Measurements from ENCODE around the gene CNNM1. TPM values are rescaled to one million over a fixed set of nuclear protein-coding genes. Genes with fewer than 3 reads are reported as not detected.

CNNM1 gene
- total RNA-seq, 1 donor from 2014 or later, result not detected

- POLR2A ChIA-PET, result no interaction called here
- Mint-ChIP-seq H3K36me3 (ENCODE audit: low read depth) (peaks cover 33% of the 10 kb centered on the region), H3K9me3 (no peaks in the 10 kb centered on the region), H3K4me3 (no peak overlapping the region), H3K27me3 (peaks cover 2% of the 10 kb centered on the region), H3K27ac (no peak overlapping the region), H3K4me1 (no peaks in the 10 kb centered on the region)
- DNase-seq (no peak), ATAC-seq (ENCODE audit: low read depth) (no peak)
- CTCF ChIA-PET, result interaction anchor here (1.9 to 3.4 kb wide), 3 partner anchors 11 to 317 kb away, joined by 4 to 30 read pairs (median 16); no protein-coding TSS in a partner anchor
- no peak for TF ChIP-seq CTCF (IDR thresholded peaks at IDR 0.05)
- intact Hi-C loops (cut with micrococcal nuclease), result loop anchor here (10.0 kb wide), 2 partner anchors 141 to 929 kb away; partner anchors contain the start of gene NKX2-3
Measured at GRCh38 chr10:99393683-99394082, 64.5 kb downstream of the CNNM1 start.

- Mint-ChIP-seq H3K9me3 (no peaks in the 10 kb centered on the region), H3K4me1 (no peaks in the 10 kb centered on the region)
Measured at GRCh38 chr10:99394256-99394655, 65.1 kb downstream of the CNNM1 start.

GRCh38 chr10:99394761-99395386, 65.7 kb downstream of the CNNM1 start:
- DNase-seq, result no peak
- intact Hi-C loops (cut with micrococcal nuclease), result loop anchor here (10.0 kb wide), 2 partner anchors 140 to 930 kb away; partner anchors contain the start of gene NKX2-3
- H3K27ac Mint-ChIP-seq, result no peak overlapping the region
- POLR2A ChIA-PET, result no interaction called here
- peaks cover 2% of the 10 kb centered on the region for H3K27me3 Mint-ChIP-seq
- TF ChIP-seq CTCF (IDR thresholded peaks at IDR 0.05), result no peak
- H3K4me1 Mint-ChIP-seq, result no peaks in the 10 kb centered on the region
- H3K4me3 Mint-ChIP-seq, result no peak overlapping the region
- no peaks in the 10 kb centered on the region for H3K9me3 Mint-ChIP-seq
- ATAC-seq (ENCODE audit: low read depth), result no peak
- CTCF ChIA-PET, result no interaction called here
- peaks cover 44% of the 10 kb centered on the region for H3K36me3 Mint-ChIP-seq (ENCODE audit: low read depth)

More at GRCh38 chr10:99394256-99394655, 65.1 kb downstream of the CNNM1 start:
- TF ChIP-seq CTCF (IDR thresholded peaks at IDR 0.05), result no peak
- Mint-ChIP-seq H3K27me3 (peaks cover 2% of the 10 kb centered on the region), H3K36me3 (ENCODE audit: low read depth) (peaks cover 39% of the 10 kb centered on the region), H3K27ac (no peak overlapping the region), H3K4me3 (no peak overlapping the region)
- no peak for DNase-seq
- POLR2A ChIA-PET, result no interaction called here
- intact Hi-C loops (cut with micrococcal nuclease), result loop anchor here (10.0 kb wide), 2 partner anchors 141 to 929 kb away; partner anchors contain the start of gene NKX2-3
- CTCF ChIA-PET, result no interaction called here
- no peak for ATAC-seq (ENCODE audit: low read depth)

GRCh38 chr10:99395750-99396445, 66.7 kb downstream of the CNNM1 start:
- H3K27me3 Mint-ChIP-seq, result peaks cover 2% of the 10 kb centered on the region
- TF ChIP-seq CTCF (IDR thresholded peaks at IDR 0.05), result no peak
- H3K9me3 Mint-ChIP-seq, result no peaks in the 10 kb centered on the region
- intact Hi-C loops (cut with micrococcal nuclease), result loop anchor here (10.0 kb wide), 2 partner anchors 139 to 931 kb away; partner anchors contain the start of gene NKX2-3
- CTCF ChIA-PET, result no interaction called here
- H3K4me3 Mint-ChIP-seq, result no peak overlapping the region
- no peak for DNase-seq
- no peak overlapping the region for H3K27ac Mint-ChIP-seq
- peaks cover 51% of the 10 kb centered on the region for H3K36me3 Mint-ChIP-seq (ENCODE audit: low read depth)
- no peak for ATAC-seq (ENCODE audit: low read depth)
- H3K4me1 Mint-ChIP-seq, result no peaks in the 10 kb centered on the region
- POLR2A ChIA-PET, result no interaction called here

- H3K27ac Mint-ChIP-seq, result no peak overlapping the region
- H3K36me3 Mint-ChIP-seq (ENCODE audit: low read depth), result peaks cover 56% of the 10 kb centered on the region
- ChIA-PET CTCF (no interaction called here), POLR2A (no interaction called here)
- intact Hi-C loops (cut with micrococcal nuclease), result loop anchor here (10.0 kb wide), 2 partner anchors 138 to 932 kb away; partner anchors contain the start of gene NKX2-3
- no peaks in the 10 kb centered on the region for H3K4me1 Mint-ChIP-seq
- no peak for TF ChIP-seq CTCF (IDR thresholded peaks at IDR 0.05)
- H3K4me3 Mint-ChIP-seq, result no peak overlapping the region
- H3K27me3 Mint-ChIP-seq, result peaks cover 2% of the 10 kb centered on the region
- DNase-seq (no peak), ATAC-seq (ENCODE audit: low read depth) (no peak)
- no peaks in the 10 kb centered on the region for H3K9me3 Mint-ChIP-seq
Measured at GRCh38 chr10:99396471-99396870, 67.3 kb downstream of the CNNM1 start.
